GM12878 (cell line): ENCODE results near the gene PKHD1. TPM values are rescaled to one million over a fixed set of nuclear protein-coding genes. Genes with fewer than 3 reads are reported as not detected.

ENCODE experiments used
- ATAC-seq: fragments of 200-7000 bp; cut with Tn5 transposase; 3 replicates; pipeline ENCODE4 v1.9.1; 2020; ENCODE audit warnings: mild to moderate bottlenecking, moderate library complexity
- BruUV-seq: library from RNA; stranded (reverse); fragments of 400-500 nt; replicated peaks from 2 replicates; lab custom pipeline; 2021; lab: Mats Ljungman, UMichigan
- CTCF ChIA-PET: fragments of 300-600 bp; sonication (Branson Sonifier 250); formaldehyde crosslinking; extraction: SDS; loops from one replicate; lab custom pipeline; 2021; ENCODE audit warnings: inconsistent platforms; lab: Yijun Ruan, JAX
- POLR2A ChIA-PET: fragments of 350-600 bp; formaldehyde crosslinking; extraction: SDS; loops from one replicate; lab custom pipeline; 2021; ENCODE audit warnings: inconsistent platforms; lab: Charles Lee
- RAD21 ChIA-PET: fragments of 300-600 bp; sonication (Branson Sonifier 250); formaldehyde crosslinking; loops from one replicate; lab custom pipeline; 2023; ENCODE audit warnings: antibody characterized with exemption; ENCODE audit not compliant: unreplicated experiment; lab: Charles Lee
- SMC1A ChIA-PET: fragments of 300-600 bp; sonication (Branson Sonifier 250); formaldehyde crosslinking; loops from one replicate; lab custom pipeline; 2023; ENCODE audit not compliant: unreplicated experiment, uncharacterized antibody; lab: Charles Lee
- DNase-seq: peaks from one replicate; pipeline ENCODE4 v3.0.0-alpha.2; 2011; ENCODE audit warnings: low read depth, low spot score
- FAIRE-seq: peaks from 3 replicates; lab custom pipeline; 2011; peaks lifted over from hg19 to GRCh38; lab: Jason Lieb, UNC
- H2AFZ ChIP-seq: 2 replicates; pipeline ENCODE4 v1.6.0; 2011; ENCODE audit warnings: low read depth, low read length, control low read depth; ENCODE audit not compliant: control insufficient read depth
- H3K27ac ChIP-seq: 2 replicates; pipeline ENCODE4 v1.5.1; 2011; ENCODE audit warnings: control low read depth; ENCODE audit not compliant: control insufficient read depth, insufficient read depth
- H3K27me3 ChIP-seq, 2 experiments: replicated peaks in 1 of 2; 2 replicates each; pipeline versions ENCODE4 v1.6.0 to v1.6.1; 2011; ENCODE audit warnings: low read length in 1 of 2; ENCODE audit not compliant: control insufficient read depth in 2 of 2, insufficient read depth in 2 of 2
- H3K36me3 ChIP-seq, 2 experiments: 2 replicates each; pipeline ENCODE4 v1.5.1; 2011; ENCODE audit warnings: low read length in 1 of 2; ENCODE audit not compliant: control insufficient read depth in 2 of 2, insufficient read depth in 2 of 2
- H3K4me1 ChIP-seq: 2 replicates; pipeline ENCODE4 v1.6.1; 2011; ENCODE audit warnings: mild to moderate bottlenecking, low read length, moderate library complexity, mixed read lengths; ENCODE audit not compliant: control insufficient read depth, insufficient read depth
- H3K4me2 ChIP-seq: 2 replicates; pipeline ENCODE4 v1.6.0; 2011; ENCODE audit warnings: control low read depth; ENCODE audit not compliant: control insufficient read depth, insufficient read depth
- H3K4me3 ChIP-seq: fragments of 200-600 bp; sonication (generic); 2 replicates; pipeline ENCODE4 v1.5.1; 2016
- H3K79me2 ChIP-seq: 2 replicates; pipeline ENCODE4 v1.6.0; 2011; ENCODE audit warnings: low read length; ENCODE audit not compliant: control insufficient read depth, insufficient read depth
- H3K9ac ChIP-seq: 2 replicates; pipeline ENCODE4 v1.8.0; 2011; ENCODE audit warnings: low read length, control low read depth, mixed read lengths; ENCODE audit not compliant: control insufficient read depth, insufficient read depth
- H3K9me3 ChIP-seq: replicated peaks from 3 replicates; pipeline ENCODE4 v1.5.1; 2011; ENCODE audit warnings: mild to moderate bottlenecking, low read length; ENCODE audit not compliant: control insufficient read depth, insufficient read depth
- H4K20me1 ChIP-seq: 2 replicates; pipeline ENCODE4 v1.6.0; 2011; ENCODE audit not compliant: control insufficient read depth, insufficient read depth
- BRCA1 ChIP-seq: IDR thresholded peaks from 2 replicates; pipeline ENCODE4 v1.6.1; 2011; ENCODE audit warnings: low read depth, low read length, improper control_type of control experiment
- EGR1 ChIP-seq, 2 experiments: IDR thresholded peaks; 1 replicate in 1 of 2; 2 replicates in 1 of 2; pipeline ENCODE4 v1.6.1; 2011 to 2012; ENCODE audit warnings: low read depth in 2 of 2, low read length in 2 of 2, borderline replicate concordance in 1 of 2, mild to moderate bottlenecking in 1 of 2, moderate library complexity in 1 of 2
- NFIC ChIP-seq: IDR thresholded peaks from 2 replicates; pipeline ENCODE4 v1.6.1; 2012; ENCODE audit warnings: low read depth, mild to moderate bottlenecking, inconsistent platforms, low read length, moderate library complexity
- PML ChIP-seq: IDR thresholded peaks from 2 replicates; pipeline ENCODE4 v1.6.1; 2012; ENCODE audit warnings: low read length, inconsistent platforms
- RAD21 ChIP-seq: IDR thresholded peaks from 2 replicates; pipeline ENCODE4 v1.6.1; 2011; ENCODE audit warnings: mild to moderate bottlenecking, low read depth, low read length, moderate library complexity; ENCODE audit not compliant: insufficient read depth
- RELA ChIP-seq: fragments of 450-650 bp; IDR thresholded peaks from 2 replicates; pipeline ENCODE4 v1.8.0; 2014; ENCODE audit warnings: borderline replicate concordance; ENCODE audit not compliant: partially characterized antibody
- SMAD1 ChIP-seq: fragments of 450-650 bp; IDR thresholded peaks from 2 replicates; pipeline ENCODE4 v1.6.1; 2018; ENCODE audit warnings: mild to moderate bottlenecking, low read depth; ENCODE audit not compliant: partially characterized antibody
- SP1 ChIP-seq: IDR thresholded peaks from one replicate; pipeline ENCODE4 v1.6.1; 2011; ENCODE audit warnings: low read depth, low read length
- SREBF1 ChIP-seq: IDR thresholded peaks from 2 replicates; pipeline ENCODE4 v1.6.1; 2012; ENCODE audit warnings: mild to moderate bottlenecking, low read length
- STAT1 ChIP-seq: fragments of 450-650 bp; conservative IDR thresholded peaks from 2 replicates; pipeline ENCODE4 v1.6.1; 2014; ENCODE audit warnings: antibody characterized with exemption, mild to moderate bottlenecking
- WRNIP1 ChIP-seq: IDR thresholded peaks from 2 replicates; pipeline ENCODE4 v1.6.1; 2011; ENCODE audit warnings: low read depth, low read length, improper control_type of control experiment, borderline replicate concordance
- WGBS: methylation state at CpG from one replicate; pipeline ENCODE4 v1.1.6; 2016; ENCODE audit warnings: low lambda C conversion rate; ENCODE audit not compliant: insufficient replicate concordance, insufficient coverage; ENCODE audit errors: missing lambda C conversion rate; 5-methylcytosine and 5-hydroxymethylcytosine counted together
- in situ Hi-C: fragments of 300-500 bp; cut with MboI; formaldehyde crosslinking; loops from 9 replicates; pipeline ENCODE4 v1.14.3; 2018; ENCODE audit warnings: mixed read lengths
- intact Hi-C: fragments of 100-400 bp; cut with micrococcal nuclease; formaldehyde crosslinking; loops from one replicate; pipeline ENCODE4 v1.14.2; 2022; ENCODE audit not compliant: unreplicated experiment
- polyA plus RNA-seq, 11 experiments: library from polyadenylated mRNA; depleted of rRNA in 4 of 11; unstranded in 6 of 11; stranded (reverse) in 5 of 11; fragments of >200 nt; fragmentation: Nextera tagmentation in 4 of 11; fragmentation: Illumina TruSeq in 1 of 11; extraction: Ambion mirVana in 4 of 11; extraction: Trizol in 1 of 11; gene quantifications; 1 replicate in 1 of 11; 2 replicates in 10 of 11; pipeline versions ENCODE4 v1.2.1 to v1.2.3, GENCODE V29; 2011 to 2016; ENCODE audit warnings: inconsistent platforms in 2 of 11, missing spikeins in 2 of 11, low read depth in 1 of 11
- total RNA-seq, 4 experiments: library from RNA; depleted of rRNA in 3 of 4; stranded (reverse); fragments of >200 nt in 3 of 4; fragmentation: Illumina TruSeq in 1 of 4; extraction: Trizol in 1 of 4; gene quantifications; 2 replicates each; pipeline versions ENCODE4 v1.2.1 to v1.2.3, GENCODE V29; 2013 to 2021
- TF ChIP-seq, protein P1 (sequence below): fragments of 450-650 bp; IDR thresholded peaks from 2 replicates; pipeline ENCODE4 v1.6.1; 2017; ENCODE audit warnings: mild to moderate bottlenecking, low read depth, inconsistent platforms; ENCODE audit not compliant: poor library complexity, severe bottlenecking

Gene PKHD1
- total and polyA plus RNA-seq, 10 of the 15 experiments (the other 5 are each of a cell fraction or from before 2014, with no cell fraction given), result under 0.01 to 0.90 (median 0.02) TPM; not detected in 1

- RAD21 ChIA-PET, result no interaction called here
- Histone ChIP-seq H3K36me3 (no peaks in the 10 kb centered on the region), H2AFZ (no peak overlapping the region), H3K4me3 (no peak overlapping the region), H3K27me3 (no peaks in the 10 kb centered on the region), H4K20me1 (no peaks in the 10 kb centered on the region), H3K27ac (no peak overlapping the region), H3K9me3 (no peaks in the 10 kb centered on the region), H3K4me2 (no peak overlapping the region), H3K79me2 (no peaks in the 10 kb centered on the region), H3K4me1 (no peaks in the 10 kb centered on the region), H3K9ac (no peak overlapping the region)
- 4% methylated on average over 1 of the region's 1 CpG for WGBS
- FAIRE-seq (no peak), ATAC-seq (no peak), DNase-seq (no peak)
- SMC1A ChIA-PET, result no interaction called here
- in situ Hi-C loops, result no loop called here
- POLR2A ChIA-PET, result no interaction called here
- no peak for TF ChIP-seq RELA
- no peak for TF ChIP-seq SP1
- no peak for TF ChIP-seq BRCA1
- TF ChIP-seq SMAD1, result no peak
- no peak for TF ChIP-seq WRNIP1
- TF ChIP-seq RAD21, result no peak
- no peak for TF ChIP-seq SREBF1
- TF ChIP-seq PML, result no peak
- TF ChIP-seq STAT1, result no peak
- TF ChIP-seq, protein P1, sequence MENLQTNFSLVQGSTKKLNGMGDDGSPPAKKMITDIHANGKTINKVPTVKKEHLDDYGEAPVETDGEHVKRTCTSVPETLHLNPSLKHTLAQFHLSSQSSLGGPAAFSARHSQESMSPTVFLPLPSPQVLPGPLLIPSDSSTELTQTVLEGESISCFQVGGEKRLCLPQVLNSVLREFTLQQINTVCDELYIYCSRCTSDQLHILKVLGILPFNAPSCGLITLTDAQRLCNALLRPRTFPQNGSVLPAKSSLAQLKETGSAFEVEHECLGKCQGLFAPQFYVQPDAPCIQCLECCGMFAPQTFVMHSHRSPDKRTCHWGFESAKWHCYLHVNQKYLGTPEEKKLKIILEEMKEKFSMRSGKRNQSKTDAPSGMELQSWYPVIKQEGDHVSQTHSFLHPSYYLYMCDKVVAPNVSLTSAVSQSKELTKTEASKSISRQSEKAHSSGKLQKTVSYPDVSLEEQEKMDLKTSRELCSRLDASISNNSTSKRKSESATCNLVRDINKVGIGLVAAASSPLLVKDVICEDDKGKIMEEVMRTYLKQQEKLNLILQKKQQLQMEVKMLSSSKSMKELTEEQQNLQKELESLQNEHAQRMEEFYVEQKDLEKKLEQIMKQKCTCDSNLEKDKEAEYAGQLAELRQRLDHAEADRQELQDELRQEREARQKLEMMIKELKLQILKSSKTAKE, result no peak
- no peak for TF ChIP-seq EGR1 (IDR thresholded peaks at IDR 0.05; ENCODE audit: borderline replicate concordance in 1 of 2, low read depth in 2 of 2, low read length in 2 of 2)
- TF ChIP-seq NFIC, result no peak
- CTCF ChIA-PET, result no interaction called here
- BruUV-seq, result no TSS peak
- intact Hi-C loops, result no loop called here
Observed at GRCh38 chr6:51827580-51827979, 259.8 kb downstream of the PKHD1 start.
